Lower leg skin (tissue), 3 donors: ENCODE measurements around the gene CLASRP.

Experiments used
- POLR2A ChIP-seq, 2 donors: fragments of 450-650 bp; IDR thresholded peaks; one replicate each; pipeline ENCODE4 v1.6.1; 2016 to 2017; ENCODE audit warnings: antibody characterized with exemption in 2 of 2, mild to moderate bottlenecking in 1 of 2, moderate library complexity in 1 of 2
- TF ChIP-seq, protein P1 (sequence below), 3 donors: fragments of 450-650 bp; IDR thresholded peaks; one replicate each; pipeline ENCODE4 v1.5.1; 2016; ENCODE audit warnings: antibody characterized with exemption in 3 of 3, mild to moderate bottlenecking in 3 of 3, moderate library complexity in 2 of 3

DNA sequence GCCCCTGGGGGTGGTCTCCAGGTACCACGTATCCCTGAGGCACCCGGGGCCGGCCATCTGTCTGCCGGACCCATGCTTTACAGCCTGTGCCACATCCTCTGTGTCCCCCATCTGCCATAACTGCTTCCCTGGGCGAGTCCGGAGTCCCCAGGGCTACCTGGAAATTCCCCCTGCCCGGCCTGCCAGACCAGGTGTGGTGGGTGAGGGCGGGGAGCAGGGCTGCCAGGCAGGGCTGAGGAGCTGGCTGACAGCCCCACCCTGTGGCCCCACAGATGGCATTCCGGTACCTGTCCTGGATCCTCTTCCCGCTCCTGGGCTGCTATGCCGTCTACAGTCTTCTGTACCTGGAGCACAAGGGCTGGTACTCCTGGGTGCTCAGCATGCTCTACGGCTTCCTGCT lies 47.9 kb upstream of the CLASRP start:
- TF ChIP-seq, protein P1, sequence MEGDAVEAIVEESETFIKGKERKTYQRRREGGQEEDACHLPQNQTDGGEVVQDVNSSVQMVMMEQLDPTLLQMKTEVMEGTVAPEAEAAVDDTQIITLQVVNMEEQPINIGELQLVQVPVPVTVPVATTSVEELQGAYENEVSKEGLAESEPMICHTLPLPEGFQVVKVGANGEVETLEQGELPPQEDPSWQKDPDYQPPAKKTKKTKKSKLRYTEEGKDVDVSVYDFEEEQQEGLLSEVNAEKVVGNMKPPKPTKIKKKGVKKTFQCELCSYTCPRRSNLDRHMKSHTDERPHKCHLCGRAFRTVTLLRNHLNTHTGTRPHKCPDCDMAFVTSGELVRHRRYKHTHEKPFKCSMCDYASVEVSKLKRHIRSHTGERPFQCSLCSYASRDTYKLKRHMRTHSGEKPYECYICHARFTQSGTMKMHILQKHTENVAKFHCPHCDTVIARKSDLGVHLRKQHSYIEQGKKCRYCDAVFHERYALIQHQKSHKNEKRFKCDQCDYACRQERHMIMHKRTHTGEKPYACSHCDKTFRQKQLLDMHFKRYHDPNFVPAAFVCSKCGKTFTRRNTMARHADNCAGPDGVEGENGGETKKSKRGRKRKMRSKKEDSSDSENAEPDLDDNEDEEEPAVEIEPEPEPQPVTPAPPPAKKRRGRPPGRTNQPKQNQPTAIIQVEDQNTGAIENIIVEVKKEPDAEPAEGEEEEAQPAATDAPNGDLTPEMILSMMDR (IDR thresholded peaks at IDR 0.05) = no peak
- no peak for TF ChIP-seq POLR2A (IDR thresholded peaks at IDR 0.05)
